ENCODE measurements around the gene NCMAP.

NCMAP gene

GRCh38 chr1:24575905-24576587 is 20.2 kb downstream of the NCMAP start:
- no peak for TF ChIP-seq CTCF (IDR thresholded peaks at IDR 0.05; ENCODE audit: low read depth, low read length)
- H3K4me3 ChIP-seq (ENCODE audit: low read depth, low read length): no peak overlapping the region

- no peak for TF ChIP-seq CTCF (IDR thresholded peaks at IDR 0.05; ENCODE audit: low read depth, low read length)
- H3K4me3 ChIP-seq (ENCODE audit: low read depth, low read length): no peak overlapping the region
These were observed 23.0 kb downstream of the NCMAP start for GRCh38 chr1:24578846-24579245.

- TF ChIP-seq CTCF (IDR thresholded peaks at IDR 0.05; ENCODE audit: low read depth, low read length): no peak
- no peak overlapping the region for H3K4me3 ChIP-seq (ENCODE audit: low read depth, low read length)
These were observed 24.9 kb downstream of the NCMAP start for GRCh38 chr1:24580756-24581155.

GRCh38 chr1:24584171-24584647 is 28.3 kb downstream of the NCMAP start:
- H3K4me3 ChIP-seq (ENCODE audit: low read depth, low read length): no peak overlapping the region
- TF ChIP-seq CTCF (IDR thresholded peaks at IDR 0.05; ENCODE audit: low read depth, low read length): no peak

- no peak overlapping the region for H3K4me3 ChIP-seq (ENCODE audit: low read depth, low read length)
- no peak for TF ChIP-seq CTCF (IDR thresholded peaks at IDR 0.05; ENCODE audit: low read depth, low read length)
These were observed 30.2 kb downstream of the NCMAP start for GRCh38 chr1:24586119-24586518.

- no peak overlapping the region for H3K4me3 ChIP-seq (ENCODE audit: low read depth, low read length)
- TF ChIP-seq CTCF (IDR thresholded peaks at IDR 0.05; ENCODE audit: low read depth, low read length): peak; percentile 61
These were observed 31.3 kb downstream of the NCMAP start for GRCh38 chr1:24586970-24587820.

GRCh38 chr1:24588573-24588972 is 32.7 kb downstream of the NCMAP start:
- no peak overlapping the region for H3K4me3 ChIP-seq (ENCODE audit: low read depth, low read length)
- TF ChIP-seq CTCF (IDR thresholded peaks at IDR 0.05; ENCODE audit: low read depth, low read length): no peak
